ENCODE measurements around the gene KCTD18.

DNA sequence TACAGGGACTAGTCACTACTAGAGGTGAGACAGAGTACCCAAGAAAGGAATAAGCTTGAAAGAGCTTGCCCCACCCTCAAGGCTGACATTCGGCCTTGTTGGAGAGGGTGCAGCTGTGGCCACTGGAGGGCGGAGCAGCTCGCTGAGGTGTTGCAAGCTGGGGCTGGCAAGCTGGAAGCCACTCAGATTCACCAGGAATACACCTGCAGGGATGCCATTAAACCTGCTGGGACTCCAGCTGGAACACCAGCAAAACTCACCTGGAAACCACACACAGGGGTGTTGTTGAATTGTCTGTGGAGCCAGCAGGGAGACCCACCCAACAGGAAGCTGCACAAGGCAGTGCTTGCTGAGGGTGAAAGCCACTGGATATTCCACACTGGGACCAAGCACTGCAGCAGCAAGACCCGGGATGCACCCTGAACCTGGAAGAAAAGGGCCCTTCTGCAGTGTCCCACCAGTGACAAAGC lies 26.1 kb downstream of the KCTD18 start:
- TF ChIP-seq CTCF (IDR thresholded peaks at IDR 0.05), result peak; percentile 34
- TF ChIP-seq EP300 (IDR thresholded peaks at IDR 0.05; ENCODE audit: borderline replicate concordance in 1 of 2, low read depth in 1 of 2, low read length in 1 of 2), result no peak
- TF ChIP-seq, protein P1, sequence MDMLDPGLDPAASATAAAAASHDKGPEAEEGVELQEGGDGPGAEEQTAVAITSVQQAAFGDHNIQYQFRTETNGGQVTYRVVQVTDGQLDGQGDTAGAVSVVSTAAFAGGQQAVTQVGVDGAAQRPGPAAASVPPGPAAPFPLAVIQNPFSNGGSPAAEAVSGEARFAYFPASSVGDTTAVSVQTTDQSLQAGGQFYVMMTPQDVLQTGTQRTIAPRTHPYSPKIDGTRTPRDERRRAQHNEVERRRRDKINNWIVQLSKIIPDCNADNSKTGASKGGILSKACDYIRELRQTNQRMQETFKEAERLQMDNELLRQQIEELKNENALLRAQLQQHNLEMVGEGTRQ (IDR thresholded peaks at IDR 0.05; ENCODE audit: borderline replicate concordance, low read depth, low read length), result no peak
- TF ChIP-seq, protein P2, sequence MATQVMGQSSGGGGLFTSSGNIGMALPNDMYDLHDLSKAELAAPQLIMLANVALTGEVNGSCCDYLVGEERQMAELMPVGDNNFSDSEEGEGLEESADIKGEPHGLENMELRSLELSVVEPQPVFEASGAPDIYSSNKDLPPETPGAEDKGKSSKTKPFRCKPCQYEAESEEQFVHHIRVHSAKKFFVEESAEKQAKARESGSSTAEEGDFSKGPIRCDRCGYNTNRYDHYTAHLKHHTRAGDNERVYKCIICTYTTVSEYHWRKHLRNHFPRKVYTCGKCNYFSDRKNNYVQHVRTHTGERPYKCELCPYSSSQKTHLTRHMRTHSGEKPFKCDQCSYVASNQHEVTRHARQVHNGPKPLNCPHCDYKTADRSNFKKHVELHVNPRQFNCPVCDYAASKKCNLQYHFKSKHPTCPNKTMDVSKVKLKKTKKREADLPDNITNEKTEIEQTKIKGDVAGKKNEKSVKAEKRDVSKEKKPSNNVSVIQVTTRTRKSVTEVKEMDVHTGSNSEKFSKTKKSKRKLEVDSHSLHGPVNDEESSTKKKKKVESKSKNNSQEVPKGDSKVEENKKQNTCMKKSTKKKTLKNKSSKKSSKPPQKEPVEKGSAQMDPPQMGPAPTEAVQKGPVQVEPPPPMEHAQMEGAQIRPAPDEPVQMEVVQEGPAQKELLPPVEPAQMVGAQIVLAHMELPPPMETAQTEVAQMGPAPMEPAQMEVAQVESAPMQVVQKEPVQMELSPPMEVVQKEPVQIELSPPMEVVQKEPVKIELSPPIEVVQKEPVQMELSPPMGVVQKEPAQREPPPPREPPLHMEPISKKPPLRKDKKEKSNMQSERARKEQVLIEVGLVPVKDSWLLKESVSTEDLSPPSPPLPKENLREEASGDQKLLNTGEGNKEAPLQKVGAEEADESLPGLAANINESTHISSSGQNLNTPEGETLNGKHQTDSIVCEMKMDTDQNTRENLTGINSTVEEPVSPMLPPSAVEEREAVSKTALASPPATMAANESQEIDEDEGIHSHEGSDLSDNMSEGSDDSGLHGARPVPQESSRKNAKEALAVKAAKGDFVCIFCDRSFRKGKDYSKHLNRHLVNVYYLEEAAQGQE (IDR thresholded peaks at IDR 0.05; ENCODE audit: low read depth, low read length), result no peak
- TF ChIP-seq EZH2phosphoT487 (IDR thresholded peaks at IDR 0.05; ENCODE audit: borderline replicate concordance, low read depth), result no peak
- TF ChIP-seq POLR2AphosphoS5 (IDR thresholded peaks at IDR 0.05; ENCODE audit: low read depth, low read length), result no peak
- no peak for TF ChIP-seq GATA2 (CRISPR knock-in tag; IDR thresholded peaks at IDR 0.05)
- TF ChIP-seq YY1 (IDR thresholded peaks at IDR 0.05; ENCODE audit: low read depth), result no peak
- no peak for TF ChIP-seq MEF2A (IDR thresholded peaks at IDR 0.05; ENCODE audit: borderline replicate concordance, low read depth)

Data from SK-N-SH (cell line).